SK-N-SH treated with all-trans-retinoic acid at 6 μM for 48 hours (cell line): Measurements from ENCODE around the gene CIPC.

Experiments used
- ATAC-seq: fragments of 200-7000 bp; cut with Tn5 transposase; 3 replicates; pipeline ENCODE4 v1.9.1; 2020; ENCODE audit warnings: mild to moderate bottlenecking, moderate library complexity
- ARNTL ChIP-seq: fragments of 450-650 bp; formaldehyde crosslinking; IDR thresholded peaks from 2 replicates; pipeline ENCODE4 v1.5.0; 2020; ENCODE audit warnings: low read depth, mild to moderate bottlenecking, moderate library complexity, borderline replicate concordance
- BACH2 ChIP-seq: fragments of 250-450 bp; sonication (Bioruptor Pico); IDR thresholded peaks from 2 replicates; pipeline ENCODE4 v1.9.0; 2021; ENCODE audit warnings: mild to moderate bottlenecking, borderline replicate concordance
- CREB5 ChIP-seq: fragments of 250-450 bp; sonication (Bioruptor Pico); IDR thresholded peaks from 2 replicates; pipeline ENCODE4 v1.5.1; 2020; ENCODE audit warnings: low read depth, mild to moderate bottlenecking, moderate library complexity
- CSRNP3 ChIP-seq: fragments of 250-450 bp; sonication (Bioruptor Pico); IDR thresholded peaks from 2 replicates; pipeline ENCODE4 v1.5.1; 2021; ENCODE audit warnings: mild to moderate bottlenecking, moderate library complexity
- ESRRG ChIP-seq: fragments of 250-450 bp; sonication (Bioruptor Pico); IDR thresholded peaks from 2 replicates; pipeline ENCODE4 v1.6.1; 2021; ENCODE audit warnings: mild to moderate bottlenecking
- GLIS3 ChIP-seq: fragments of 250-450 bp; sonication (Bioruptor Pico); IDR thresholded peaks from 2 replicates; pipeline ENCODE4 v1.5.0; 2020; ENCODE audit warnings: mild to moderate bottlenecking, moderate library complexity
- ISL1 ChIP-seq: fragments of 250-450 bp; sonication (Bioruptor Pico); IDR thresholded peaks from 2 replicates; pipeline ENCODE4 v2.1.2; 2022; ENCODE audit warnings: mild to moderate bottlenecking, moderate library complexity
- PATZ1 ChIP-seq: fragments of 250-450 bp; sonication (Bioruptor Pico); IDR thresholded peaks from 2 replicates; pipeline ENCODE4 v1.8.0; 2020; ENCODE audit warnings: mild to moderate bottlenecking, moderate library complexity, borderline replicate concordance
- POU6F1 ChIP-seq: fragments of 250-450 bp; sonication (Bioruptor Pico); IDR thresholded peaks from 2 replicates; pipeline ENCODE4 v1.8.0; 2021; ENCODE audit warnings: low read depth, mild to moderate bottlenecking, moderate library complexity, borderline replicate concordance
- PPARA ChIP-seq: fragments of 250-450 bp; sonication (Bioruptor Pico); IDR thresholded peaks from 2 replicates; pipeline ENCODE4 v1.5.0; 2020; ENCODE audit warnings: mild to moderate bottlenecking, borderline replicate concordance
- RARB ChIP-seq: fragments of 250-450 bp; sonication (Bioruptor Pico); IDR thresholded peaks from 2 replicates; pipeline ENCODE4 v1.8.0; 2021; ENCODE audit warnings: mild to moderate bottlenecking, moderate library complexity
- SNAI2 ChIP-seq: fragments of 250-450 bp; sonication (Bioruptor Pico); IDR thresholded peaks from 2 replicates; pipeline ENCODE4 v1.5.0; 2020; ENCODE audit warnings: mild to moderate bottlenecking, moderate library complexity
- TCF4 ChIP-seq: fragments of 250-450 bp; sonication (Bioruptor Pico); IDR thresholded peaks from 2 replicates; pipeline ENCODE4 v1.8.0; 2021; ENCODE audit warnings: mild to moderate bottlenecking, moderate library complexity, borderline replicate concordance
- TOX ChIP-seq: fragments of 250-450 bp; sonication (Bioruptor Pico); IDR thresholded peaks from 2 replicates; pipeline ENCODE4 v1.8.0; 2021; ENCODE audit warnings: mild to moderate bottlenecking, moderate library complexity, borderline replicate concordance
- TSHZ2 ChIP-seq: fragments of 250-450 bp; sonication (Bioruptor Pico); IDR thresholded peaks from 2 replicates; pipeline ENCODE4 v1.5.0; 2020; ENCODE audit warnings: mild to moderate bottlenecking, moderate library complexity
- ZC3H10 ChIP-seq: fragments of 250-450 bp; sonication (Bioruptor Pico); IDR thresholded peaks from 2 replicates; pipeline ENCODE4 v1.5.1; 2021; ENCODE audit warnings: mild to moderate bottlenecking, moderate library complexity
- ZFP3 ChIP-seq: fragments of 250-450 bp; sonication (Bioruptor Pico); IDR thresholded peaks from 2 replicates; pipeline ENCODE4 v1.5.0; 2020; ENCODE audit warnings: mild to moderate bottlenecking, moderate library complexity
- ZFP30 ChIP-seq: fragments of 450-650 bp; formaldehyde crosslinking; IDR thresholded peaks from 2 replicates; pipeline ENCODE4 v1.5.0; 2022; ENCODE audit warnings: mild to moderate bottlenecking, moderate library complexity
- ZNF565 ChIP-seq: fragments of 450-650 bp; formaldehyde crosslinking; conservative IDR thresholded peaks from 2 replicates; pipeline ENCODE4 v1.5.0; 2020; ENCODE audit warnings: low read depth, mild to moderate bottlenecking, moderate library complexity
- ZNF8 ChIP-seq: fragments of 450-650 bp; formaldehyde crosslinking; IDR thresholded peaks from 2 replicates; pipeline ENCODE4 v1.5.0; 2020; ENCODE audit warnings: mild to moderate bottlenecking, moderate library complexity

The CIPC gene

GRCh38 chr14:77074969-77075368 is 23.1 kb upstream of the CIPC start:
- ATAC-seq: no peak
- TF ChIP-seq RARB (CRISPR knock-in tag) (no peak), CREB5 (CRISPR knock-in tag) (no peak), ZNF8 (CRISPR knock-in tag) (no peak), TOX (no peak), TCF4 (CRISPR knock-in tag) (no peak), CSRNP3 (CRISPR knock-in tag) (no peak), POU6F1 (CRISPR knock-in tag) (no peak), ESRRG (CRISPR knock-in tag) (no peak), PATZ1 (CRISPR knock-in tag) (no peak), ZNF565 (CRISPR knock-in tag) (no peak), BACH2 (CRISPR knock-in tag) (no peak), ZFP30 (CRISPR knock-in tag) (no peak)

- no peak for TF ChIP-seq ZNF8 (CRISPR knock-in tag)
- no peak for TF ChIP-seq RARB (CRISPR knock-in tag)
- no peak for TF ChIP-seq ZC3H10 (CRISPR knock-in tag)
- TF ChIP-seq PATZ1 (CRISPR knock-in tag): no peak
- no peak for TF ChIP-seq TSHZ2 (CRISPR knock-in tag)
- TF ChIP-seq CREB5 (CRISPR knock-in tag): no peak
- no peak for TF ChIP-seq ZFP3 (CRISPR knock-in tag)
- ATAC-seq: no peak
These were observed 21.9 kb upstream of the CIPC start for GRCh38 chr14:77076113-77076631.

- no peak for ATAC-seq
- TF ChIP-seq ARNTL (CRISPR knock-in tag) (no peak), TOX (no peak), GLIS3 (CRISPR knock-in tag) (no peak), RARB (CRISPR knock-in tag) (no peak), ZFP3 (CRISPR knock-in tag) (no peak), ISL1 (CRISPR knock-in tag) (no peak), ZNF8 (CRISPR knock-in tag) (no peak), SNAI2 (no peak), CSRNP3 (CRISPR knock-in tag) (no peak), CREB5 (CRISPR knock-in tag) (no peak), ESRRG (CRISPR knock-in tag) (no peak), PPARA (CRISPR knock-in tag) (no peak)
These were observed 21.0 kb upstream of the CIPC start for GRCh38 chr14:77077040-77077439.
